ENCODE results near the gene PYGM. TPM values are rescaled to one million over a fixed set of nuclear protein-coding genes. Genes with fewer than 3 reads are reported as not detected.
A peak's percentile ranks its signal among the peaks of the same experiment; 100 is the strongest.

PYGM gene
- total and polyA plus RNA-seq, 2 experiments from 2014 or later: 1.5 to 3.9 TPM

DNA sequence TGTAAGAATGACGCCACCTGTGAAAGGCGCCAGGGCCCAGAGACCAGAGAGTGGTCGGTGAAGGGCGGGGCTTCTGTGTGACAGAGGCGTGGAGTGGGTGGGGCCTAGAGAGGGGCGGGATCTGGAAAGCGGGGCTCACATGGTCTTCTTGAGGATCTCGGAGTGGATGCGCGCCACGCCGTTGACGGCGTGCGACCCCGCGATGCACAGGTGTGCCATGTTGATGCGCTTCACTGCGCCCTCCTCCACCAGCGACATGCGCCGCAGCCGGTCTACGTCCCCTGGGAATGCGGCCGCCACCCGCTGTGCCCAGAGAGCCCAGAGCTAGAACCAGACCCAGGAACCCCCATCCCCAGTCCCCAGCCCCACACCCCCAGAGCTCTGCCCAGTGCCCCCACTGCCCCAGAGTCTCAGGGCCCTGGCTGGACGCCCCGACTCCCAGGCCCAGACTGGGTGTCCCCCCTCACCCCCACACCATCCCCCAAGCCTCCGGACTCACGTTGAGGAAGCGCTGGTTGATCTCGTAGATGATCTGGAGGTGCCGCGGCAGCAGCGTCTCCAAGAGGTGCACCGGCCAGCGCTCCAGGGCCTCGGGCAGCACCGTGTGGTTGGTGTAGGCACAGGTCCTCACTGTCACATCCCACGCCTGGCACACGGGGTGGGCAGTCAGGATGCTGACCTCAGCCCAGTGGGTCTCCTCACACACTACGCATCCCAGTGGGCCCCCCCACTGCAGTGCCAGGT, 6.2 kb downstream of the PYGM start:
- no peaks in the 10 kb centered on the region for H3K36me3 ChIP-seq (ENCODE audit: insufficient read depth)
- Mint-ChIP-seq H3K27me3 (ENCODE audit: insufficient read depth, low read depth, poor library complexity) (peaks cover 20% of the 10 kb centered on the region), H3K27ac (no peak overlapping the region), H3K4me3 (no peak overlapping the region), H3K36me3 (ENCODE audit: low read depth) (0 out of 3 replicates have a peak, but pooled peaks cover 3% of the 10 kb centered on the region), H3K9me3 (no peaks in the 10 kb centered on the region), H3K4me1 (peaks cover 16% of the 10 kb centered on the region)
- H3K9me2 ChIP-seq (ENCODE audit: insufficient read depth): no peaks in the 10 kb centered on the region
- no peaks in the 10 kb centered on the region for H3K27me3 ChIP-seq (ENCODE audit: insufficient read depth)
- no peak overlapping the region for H3K27ac ChIP-seq (ENCODE audit: low read depth)
- TF ChIP-seq EZH2 (IDR thresholded peaks at IDR 0.05; ENCODE audit: low read depth, unreplicated experiment): no peak
- TF ChIP-seq EZH2phosphoT487 (IDR thresholded peaks at IDR 0.05; ENCODE audit: unreplicated experiment): no peak
- no peak for TF ChIP-seq ETS1 (IDR thresholded peaks at IDR 0.05)
- no peak for TF ChIP-seq POLR2AphosphoS5 (IDR thresholded peaks at IDR 0.05; ENCODE audit: low read depth)
- TF ChIP-seq, protein P1, sequence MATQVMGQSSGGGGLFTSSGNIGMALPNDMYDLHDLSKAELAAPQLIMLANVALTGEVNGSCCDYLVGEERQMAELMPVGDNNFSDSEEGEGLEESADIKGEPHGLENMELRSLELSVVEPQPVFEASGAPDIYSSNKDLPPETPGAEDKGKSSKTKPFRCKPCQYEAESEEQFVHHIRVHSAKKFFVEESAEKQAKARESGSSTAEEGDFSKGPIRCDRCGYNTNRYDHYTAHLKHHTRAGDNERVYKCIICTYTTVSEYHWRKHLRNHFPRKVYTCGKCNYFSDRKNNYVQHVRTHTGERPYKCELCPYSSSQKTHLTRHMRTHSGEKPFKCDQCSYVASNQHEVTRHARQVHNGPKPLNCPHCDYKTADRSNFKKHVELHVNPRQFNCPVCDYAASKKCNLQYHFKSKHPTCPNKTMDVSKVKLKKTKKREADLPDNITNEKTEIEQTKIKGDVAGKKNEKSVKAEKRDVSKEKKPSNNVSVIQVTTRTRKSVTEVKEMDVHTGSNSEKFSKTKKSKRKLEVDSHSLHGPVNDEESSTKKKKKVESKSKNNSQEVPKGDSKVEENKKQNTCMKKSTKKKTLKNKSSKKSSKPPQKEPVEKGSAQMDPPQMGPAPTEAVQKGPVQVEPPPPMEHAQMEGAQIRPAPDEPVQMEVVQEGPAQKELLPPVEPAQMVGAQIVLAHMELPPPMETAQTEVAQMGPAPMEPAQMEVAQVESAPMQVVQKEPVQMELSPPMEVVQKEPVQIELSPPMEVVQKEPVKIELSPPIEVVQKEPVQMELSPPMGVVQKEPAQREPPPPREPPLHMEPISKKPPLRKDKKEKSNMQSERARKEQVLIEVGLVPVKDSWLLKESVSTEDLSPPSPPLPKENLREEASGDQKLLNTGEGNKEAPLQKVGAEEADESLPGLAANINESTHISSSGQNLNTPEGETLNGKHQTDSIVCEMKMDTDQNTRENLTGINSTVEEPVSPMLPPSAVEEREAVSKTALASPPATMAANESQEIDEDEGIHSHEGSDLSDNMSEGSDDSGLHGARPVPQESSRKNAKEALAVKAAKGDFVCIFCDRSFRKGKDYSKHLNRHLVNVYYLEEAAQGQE (IDR thresholded peaks at IDR 0.05; ENCODE audit: unreplicated experiment): no peak
- TF ChIP-seq ZNF462 (CRISPR knock-in tag; IDR thresholded peaks at IDR 0.05): no peak
- no peak for TF ChIP-seq ZNF114 (CRISPR knock-in tag; IDR thresholded peaks at IDR 0.05)
- TF ChIP-seq NANOG (IDR thresholded peaks at IDR 0.05; ENCODE audit: borderline replicate concordance): no peak
- TF ChIP-seq JUNB (IDR thresholded peaks at IDR 0.05; ENCODE audit: unreplicated experiment): no peak
- no peak for TF ChIP-seq STAT1 (IDR thresholded peaks at IDR 0.05; ENCODE audit: unreplicated experiment)
- TF ChIP-seq ZNF331 (CRISPR knock-in tag; IDR thresholded peaks at IDR 0.05; ENCODE audit: low read depth): no peak
- TF ChIP-seq CREB1 (CRISPR knock-in tag; IDR thresholded peaks at IDR 0.05; ENCODE audit: low read depth): no peak
- no peak for TF ChIP-seq CTCF (conservative IDR thresholded peaks at IDR 0.05; ENCODE audit: low read depth in 2 of 2)
- no peaks in the 10 kb centered on the region for H3F3A ChIP-seq (replicated peaks; ENCODE audit: low read depth)
- no peak overlapping the region for H2AFZ ChIP-seq
- H3K79me2 ChIP-seq (replicated peaks; ENCODE audit: insufficient read depth): no peaks in the 10 kb centered on the region
- peak; percentile 76 for DNase-seq (ENCODE audit: low spot score)
- H3K4me2 ChIP-seq: no peak overlapping the region
- H3K4me3 ChIP-seq: no peak overlapping the region
- peak; percentile 73 for ATAC-seq
- H4K20me1 ChIP-seq (replicated peaks; ENCODE audit: insufficient read depth): no peaks in the 10 kb centered on the region
- H3K4me1 ChIP-seq (ENCODE audit: insufficient read depth): no peaks in the 10 kb centered on the region

Data from GM23338 (cell line).